GM11168 (cell line): Measurements from ENCODE around the gene RPLP2.

Source experiments
- in situ Hi-C: fragments of 300-500 bp; cut with MboI; formaldehyde crosslinking; loops from one replicate; pipeline ENCODE4 v1.12.0; 2022; ENCODE audit warnings: low sequenced_read_pairs; ENCODE audit not compliant: unreplicated experiment

The RPLP2 gene

GRCh38 chr11:788953-789940 lies 20.5 kb upstream of the RPLP2 start:
- in situ Hi-C loops: no loop called here

GRCh38 chr11:789943-790342 lies 19.8 kb upstream of the RPLP2 start, which contains the start of gene CEND1:
Gene CEND1, minus strand, starts transcription at chr11:790090. Its CDS starts 1,514 bp downstream, at chr11:788576.
- in situ Hi-C loops: no loop called here

- in situ Hi-C loops: no loop called here
Observed at GRCh38 chr11:790721-791564, 18.8 kb upstream of the RPLP2 start.

- in situ Hi-C loops: no loop called here
Observed at GRCh38 chr11:791658-792534, 17.9 kb upstream of the RPLP2 start.

GRCh38 chr11:792535-792821 lies 17.3 kb upstream of the RPLP2 start:
- in situ Hi-C loops: no loop called here

- in situ Hi-C loops: no loop called here
Observed at GRCh38 chr11:792873-793272, 16.9 kb upstream of the RPLP2 start.

DNA sequence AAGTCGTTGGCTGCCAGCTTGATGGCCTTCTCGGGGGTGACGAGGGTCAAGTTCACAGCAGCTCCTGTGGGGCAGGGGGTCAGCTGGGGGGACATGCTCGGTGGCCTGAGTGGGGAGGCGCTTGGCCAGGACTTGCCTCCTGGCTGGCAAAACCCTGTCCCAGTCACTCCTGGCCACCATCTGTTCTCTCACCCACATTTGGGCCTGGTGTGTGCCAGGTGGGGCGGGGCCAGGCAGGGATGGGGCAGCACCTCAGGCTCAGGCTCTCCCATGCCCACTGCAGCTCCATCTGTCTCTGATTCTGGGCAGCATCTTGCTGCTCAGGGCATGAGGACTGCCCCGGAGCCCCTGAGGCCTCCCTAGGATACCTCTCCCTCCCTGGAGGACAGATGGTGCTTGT lies 16.2 kb upstream of the RPLP2 start:
- in situ Hi-C loops: no loop called here

- in situ Hi-C loops: no loop called here
Observed at GRCh38 chr11:794013-794765, 15.6 kb upstream of the RPLP2 start.

- in situ Hi-C loops: no loop called here
Observed at GRCh38 chr11:794766-795633, 14.8 kb upstream of the RPLP2 start.

GRCh38 chr11:795634-796564 lies 13.9 kb upstream of the RPLP2 start:
- in situ Hi-C loops: no loop called here

DNA sequence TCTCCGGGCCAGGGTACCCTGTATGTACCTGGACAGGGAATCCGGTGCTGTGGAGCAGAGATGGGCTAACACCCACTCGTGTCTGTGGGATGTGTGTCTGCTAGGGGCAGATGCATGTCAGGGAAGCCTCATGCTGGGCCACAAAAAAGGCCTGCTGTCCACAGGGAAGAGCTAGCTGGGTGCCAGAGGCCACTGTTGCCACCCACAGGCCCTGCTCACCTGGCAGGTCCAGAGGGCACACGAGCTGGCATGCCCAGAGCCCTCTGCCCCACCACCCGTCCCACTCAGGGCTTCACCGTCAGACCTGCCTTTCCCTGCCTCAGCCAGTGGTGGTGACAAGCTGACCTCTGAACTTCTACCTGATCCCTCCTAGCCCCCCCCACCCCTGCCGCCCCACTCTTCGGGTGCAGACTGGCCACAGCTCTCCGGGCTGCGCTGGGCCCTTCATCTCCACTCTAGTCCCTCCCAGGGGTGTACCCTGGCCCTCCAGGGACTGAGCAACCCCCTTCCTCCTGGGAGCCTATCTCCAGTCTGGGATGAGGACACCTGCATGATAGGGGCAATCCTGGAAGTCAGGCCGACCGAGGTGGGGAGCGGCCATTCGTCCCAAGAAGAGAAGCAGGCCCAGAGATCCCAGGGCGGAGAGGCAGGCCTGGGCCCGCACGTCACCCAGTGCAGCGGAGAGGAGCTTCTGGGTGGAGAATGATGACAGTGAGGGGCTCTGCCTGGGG lies 13.0 kb upstream of the RPLP2 start:
- in situ Hi-C loops: no loop called here

GRCh38 chr11:797296-798092 lies 12.3 kb upstream of the RPLP2 start:
- in situ Hi-C loops: no loop called here

DNA sequence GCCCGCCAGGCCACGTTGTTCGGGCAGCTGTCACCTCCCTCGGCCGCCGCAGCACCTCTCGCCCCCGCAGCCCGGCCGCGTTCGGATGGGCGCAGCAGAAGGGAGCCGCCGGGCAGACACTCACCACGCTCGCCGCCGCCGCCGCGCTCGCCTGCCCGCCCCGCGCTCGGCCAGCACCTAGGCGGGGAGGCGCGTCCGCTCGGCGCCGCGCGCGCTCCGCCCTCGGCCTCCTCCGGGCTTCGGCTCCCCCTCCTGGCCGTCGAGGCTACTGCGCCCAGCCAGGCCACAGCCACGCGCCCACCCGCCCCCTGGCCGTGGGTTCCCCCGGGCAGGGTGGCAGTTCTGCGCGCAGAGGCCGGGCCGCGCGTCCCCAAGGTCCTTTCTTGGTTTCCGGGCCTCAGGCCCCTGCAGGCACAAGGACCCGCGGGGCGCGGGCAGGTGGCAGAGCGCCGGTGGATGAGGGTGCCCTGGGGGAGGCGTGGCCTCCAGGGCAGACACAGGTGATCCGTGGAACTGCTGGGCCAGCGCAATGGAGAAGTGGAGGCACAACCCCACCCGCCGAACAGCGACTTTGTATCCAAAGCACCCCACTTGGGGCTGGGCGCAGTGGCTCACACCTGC lies 11.6 kb upstream of the RPLP2 start, which contains the start of gene SLC25A22:
Gene SLC25A22 (minus strand): TSS at position 189 of the 621 bp plus-strand sequence. CDS start 3,275 bp downstream, outside the sequence.
- in situ Hi-C loops: no loop called here

DNA sequence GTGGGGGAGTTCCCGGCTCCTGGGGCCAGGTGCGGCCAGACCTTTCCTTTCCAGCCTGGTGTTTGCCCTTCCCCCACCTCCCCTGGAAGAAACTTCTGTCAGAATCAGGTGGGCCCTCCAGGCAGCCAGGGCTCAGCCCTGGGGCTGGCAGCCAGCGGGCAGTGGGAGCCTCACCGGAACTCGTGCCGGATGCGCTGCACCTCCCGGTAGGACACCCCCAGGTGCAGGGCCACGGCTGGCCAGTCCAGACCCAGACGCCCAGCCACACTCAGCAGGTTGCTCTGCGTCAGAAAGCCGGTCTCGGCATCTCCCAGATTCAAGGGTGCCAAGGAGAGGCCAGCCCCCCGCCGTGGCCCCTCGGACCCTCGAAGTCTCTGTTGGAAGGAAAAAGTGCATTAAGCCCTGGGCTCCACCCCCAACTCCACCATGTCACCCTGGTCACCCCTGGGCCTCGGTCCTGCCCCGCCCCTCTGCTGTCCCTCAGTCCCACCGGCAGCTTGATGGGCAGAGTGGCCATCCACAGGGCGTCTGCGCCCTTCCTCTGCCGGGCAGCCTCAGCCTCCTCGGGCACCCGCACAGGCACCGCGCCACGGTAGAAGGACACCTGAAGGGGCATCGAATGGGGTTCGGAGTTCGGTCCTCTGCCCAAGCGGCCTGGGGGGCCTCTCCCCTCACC lies 10.0 kb upstream of the RPLP2 start:
- in situ Hi-C loops: no loop called here

GRCh38 chr11:800473-800872 lies 9.3 kb upstream of the RPLP2 start:
- in situ Hi-C loops: no loop called here
